CMK (cell line): ENCODE results near the gene KLHDC7B.
"Not testable (repeated sequence)": the region's sequence is repeated elsewhere in the genome, so short reads cannot be mapped to it uniquely, and the experiment has no call there.

ENCODE experiments used
- DNase-seq: peaks from one replicate; pipeline ENCODE4 v3.0.0-alpha.2; 2010; ENCODE audit warnings: low read depth

KLHDC7B gene

DNA sequence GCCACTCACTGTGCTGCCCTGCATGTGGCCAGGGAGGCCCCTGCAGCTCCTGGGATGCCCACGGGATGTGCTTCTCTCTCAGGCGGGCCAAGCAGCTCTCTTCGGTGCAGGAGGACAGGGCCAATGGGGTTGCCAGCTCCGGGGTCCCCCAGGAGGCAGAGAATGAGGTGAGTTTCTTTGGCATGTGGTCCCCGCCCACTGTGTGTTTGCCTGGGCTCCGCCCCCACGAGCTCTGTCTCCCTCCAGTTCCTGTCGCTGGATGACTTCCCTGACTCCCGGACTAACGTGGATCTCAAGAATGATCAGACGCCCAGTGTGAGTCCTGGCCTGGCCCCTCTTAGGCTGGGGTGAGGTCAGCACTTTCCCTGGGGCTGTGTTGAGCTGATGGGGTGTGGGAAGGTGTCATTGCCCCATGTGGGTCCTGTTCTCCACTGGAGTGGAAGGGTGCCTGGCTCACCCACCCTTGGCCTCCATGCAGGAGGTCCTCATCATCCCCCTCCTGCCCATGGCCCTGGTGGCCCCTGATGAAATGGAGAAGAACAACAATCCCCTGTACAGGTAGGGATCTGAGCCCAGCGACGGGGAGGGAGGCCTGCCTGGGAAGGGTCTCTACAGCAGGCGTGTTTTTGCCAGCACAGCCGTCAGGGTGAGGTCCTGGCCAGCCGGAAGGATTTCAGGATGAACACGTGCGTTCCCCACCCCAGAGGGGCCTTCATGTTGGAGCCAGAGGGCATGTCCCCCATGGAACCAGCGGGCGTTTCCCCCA, 28.0 kb upstream of the KLHDC7B start:
- no peak for DNase-seq

DNA sequence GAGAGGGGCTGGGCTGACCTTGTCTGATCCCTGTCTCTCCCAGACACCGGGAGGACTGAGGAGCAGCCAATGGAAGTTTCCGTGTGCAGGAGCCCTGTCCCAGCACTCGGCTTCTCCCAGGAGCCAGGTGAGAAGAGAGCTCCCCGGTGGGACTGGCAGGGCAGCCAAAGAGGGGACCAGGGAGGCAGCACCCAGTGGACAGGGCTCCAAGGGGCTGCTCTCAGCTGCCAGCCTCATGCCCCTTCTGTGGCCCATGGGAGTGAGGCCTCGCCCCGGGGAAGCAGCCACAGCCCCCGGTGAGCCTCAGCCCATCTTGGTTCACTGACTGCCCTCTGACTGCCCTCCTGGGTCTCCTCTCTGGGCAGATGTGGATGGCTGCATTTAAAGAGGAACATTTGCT, 27.1 kb upstream of the KLHDC7B start:
- DNase-seq = no peak

DNA sequence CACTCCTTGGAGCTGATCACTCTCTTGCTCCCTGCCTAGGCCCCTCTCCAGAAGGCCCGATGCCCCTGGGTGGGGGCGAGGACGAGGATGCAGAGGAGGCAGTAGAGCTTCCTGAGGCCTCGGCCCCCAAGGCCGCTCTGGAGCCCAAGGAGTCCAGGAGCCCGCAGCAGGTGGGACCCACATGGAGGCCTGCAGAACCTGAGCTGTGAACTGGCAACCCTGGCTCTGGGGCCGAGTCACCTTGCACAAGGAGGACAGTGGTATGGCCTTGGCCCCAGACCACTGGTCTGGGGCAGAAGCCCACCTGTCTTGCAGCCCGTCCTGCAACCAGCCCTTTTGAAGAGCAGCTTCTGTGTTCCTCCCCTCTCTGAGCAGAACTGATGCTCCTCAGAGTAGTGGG, 26.5 kb upstream of the KLHDC7B start:
- no peak for DNase-seq

DNA sequence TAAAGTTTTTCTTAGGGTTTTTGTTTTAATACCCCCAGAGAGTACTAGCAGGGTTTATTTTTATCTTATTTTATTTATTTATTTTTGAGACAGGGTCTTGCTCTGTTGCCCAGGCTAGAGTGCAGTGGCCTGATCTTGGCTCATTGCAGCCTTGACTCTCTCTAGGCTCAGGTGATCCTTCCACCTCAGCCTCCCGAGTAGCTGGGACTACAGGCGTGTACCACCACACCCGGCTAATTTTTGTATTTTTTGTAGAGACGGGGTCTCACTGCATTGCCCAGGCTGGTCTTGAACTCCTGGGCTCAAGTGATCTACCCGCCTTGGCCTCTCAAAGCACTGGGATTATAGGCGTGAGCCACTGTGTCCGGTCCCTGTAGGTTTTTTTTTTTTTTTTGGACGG, 25.5 kb upstream of the KLHDC7B start:
- DNase-seq = not testable (repeated sequence)

- no peak for DNase-seq
Observed at GRCh38 chr22:50520826-50521453, 24.8 kb upstream of the KLHDC7B start.

DNA sequence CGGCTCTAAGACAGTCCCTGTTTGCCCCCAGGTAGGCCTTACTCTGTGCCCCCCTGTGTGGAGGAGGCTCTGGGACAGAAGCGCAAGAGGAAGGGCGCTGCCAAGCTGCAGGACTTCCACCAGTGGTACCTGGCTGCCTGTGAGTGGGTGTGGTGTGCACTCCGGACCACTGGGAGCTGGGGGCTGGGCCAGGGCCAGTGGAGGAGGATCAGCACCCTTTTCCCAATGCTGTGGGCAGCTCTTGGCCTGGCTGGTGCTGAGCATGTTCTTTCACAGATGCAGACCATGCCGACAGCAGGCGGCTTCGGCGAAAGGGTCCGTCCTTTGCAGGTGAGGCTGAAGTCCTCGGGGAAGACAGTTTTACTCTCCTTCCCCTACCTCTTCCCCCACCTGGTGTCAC, 24.0 kb upstream of the KLHDC7B start:
- no peak for DNase-seq

GRCh38 chr22:50522208-50522805, 23.4 kb upstream of the KLHDC7B start:
- DNase-seq = no peak

DNA sequence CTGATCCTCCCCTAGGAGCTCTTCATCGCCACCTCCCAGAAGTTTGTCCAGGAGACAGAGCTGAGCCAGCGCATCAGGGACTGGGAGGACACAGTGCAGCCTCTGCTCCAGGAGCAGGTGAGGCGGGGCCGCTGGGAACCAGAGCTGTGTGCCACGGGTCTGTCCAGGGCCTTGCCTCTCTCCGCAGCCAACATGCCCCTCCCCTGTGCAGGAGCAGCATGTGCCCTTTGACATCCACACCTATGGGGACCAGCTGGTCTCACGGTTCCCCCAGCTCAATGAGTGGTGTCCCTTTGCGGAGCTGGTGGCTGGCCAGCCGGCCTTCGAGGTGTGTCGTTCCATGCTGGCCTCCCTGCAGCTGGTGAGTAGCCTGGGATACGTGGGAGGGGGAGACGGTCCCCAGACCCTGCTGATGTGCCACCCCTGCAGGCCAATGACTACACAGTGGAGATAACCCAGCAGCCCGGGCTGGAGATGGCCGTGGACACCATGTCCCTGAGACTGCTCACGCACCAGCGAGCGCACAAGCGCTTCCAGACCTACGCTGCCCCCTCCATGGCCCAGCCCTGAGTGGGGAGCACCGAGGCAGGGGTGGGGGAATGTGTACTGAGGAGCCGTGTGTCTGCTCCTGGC, 22.8 kb upstream of the KLHDC7B start:
- no peak for DNase-seq

GRCh38 chr22:50523458-50523805, 22.3 kb upstream of the KLHDC7B start:
- DNase-seq = no peak

DNA sequence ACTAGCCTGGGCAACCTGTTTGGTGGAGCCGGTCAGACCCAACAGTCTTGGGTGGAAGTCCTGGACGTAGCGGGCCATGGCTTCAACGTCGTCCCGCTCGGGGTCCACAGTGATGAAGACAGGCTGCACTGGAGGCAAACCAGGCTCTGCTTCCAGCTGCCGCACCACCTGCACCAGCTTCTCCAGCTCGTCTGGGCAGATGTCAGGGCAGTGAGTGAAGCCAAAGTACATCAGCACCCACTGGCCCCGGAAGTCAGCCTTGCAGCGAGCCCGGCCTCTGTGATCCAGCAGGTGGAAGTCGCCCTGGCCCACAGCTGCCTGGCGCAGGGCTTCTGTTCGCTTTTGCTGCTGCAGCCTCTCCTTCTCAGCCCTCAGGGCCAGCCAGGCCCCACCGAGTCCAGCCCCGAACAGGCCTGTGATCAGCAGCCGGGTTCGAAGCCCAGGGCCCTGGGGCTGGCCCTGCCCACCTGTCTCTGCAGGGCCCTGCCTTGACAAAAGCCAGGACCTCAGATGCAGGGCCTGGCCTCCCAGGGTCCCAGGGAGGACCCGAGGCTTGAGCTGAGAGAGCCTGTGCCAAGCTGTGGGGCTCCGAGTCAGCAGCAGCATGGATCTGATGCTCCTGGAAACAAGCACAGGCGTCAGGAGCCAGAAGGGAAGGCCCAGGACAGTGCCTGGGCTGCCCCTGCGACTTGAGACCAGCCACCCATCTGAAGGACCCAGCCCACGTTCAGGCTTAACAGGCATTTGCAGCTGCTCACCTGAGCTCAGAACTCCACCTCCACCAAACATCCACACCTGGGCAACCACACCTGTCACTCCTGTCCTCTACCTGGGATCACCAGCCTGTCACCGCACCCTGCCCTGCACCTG, 21.7 kb upstream of the KLHDC7B start:
- no peak for DNase-seq

DNA sequence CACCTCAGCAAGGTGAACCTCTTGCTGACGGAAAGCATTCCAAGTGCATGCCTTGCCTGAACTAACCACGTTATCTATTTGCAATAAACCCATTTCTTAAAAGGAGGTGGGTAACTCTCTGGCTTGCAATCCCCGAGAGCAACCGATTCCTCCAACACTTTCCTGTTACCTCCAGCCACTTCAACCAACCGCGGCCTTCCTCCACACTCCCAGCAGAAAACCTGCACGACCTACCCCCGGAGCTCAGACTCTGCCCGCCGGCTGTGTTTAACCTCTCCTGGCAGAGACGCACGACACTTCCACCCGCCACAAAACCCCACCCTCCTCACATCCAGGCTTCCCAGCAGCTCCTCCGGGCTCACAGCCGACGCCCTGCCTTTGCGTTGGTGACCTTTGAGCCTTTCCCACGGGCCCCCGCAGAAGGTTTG, 21.0 kb upstream of the KLHDC7B start:
- no peak for DNase-seq

DNA sequence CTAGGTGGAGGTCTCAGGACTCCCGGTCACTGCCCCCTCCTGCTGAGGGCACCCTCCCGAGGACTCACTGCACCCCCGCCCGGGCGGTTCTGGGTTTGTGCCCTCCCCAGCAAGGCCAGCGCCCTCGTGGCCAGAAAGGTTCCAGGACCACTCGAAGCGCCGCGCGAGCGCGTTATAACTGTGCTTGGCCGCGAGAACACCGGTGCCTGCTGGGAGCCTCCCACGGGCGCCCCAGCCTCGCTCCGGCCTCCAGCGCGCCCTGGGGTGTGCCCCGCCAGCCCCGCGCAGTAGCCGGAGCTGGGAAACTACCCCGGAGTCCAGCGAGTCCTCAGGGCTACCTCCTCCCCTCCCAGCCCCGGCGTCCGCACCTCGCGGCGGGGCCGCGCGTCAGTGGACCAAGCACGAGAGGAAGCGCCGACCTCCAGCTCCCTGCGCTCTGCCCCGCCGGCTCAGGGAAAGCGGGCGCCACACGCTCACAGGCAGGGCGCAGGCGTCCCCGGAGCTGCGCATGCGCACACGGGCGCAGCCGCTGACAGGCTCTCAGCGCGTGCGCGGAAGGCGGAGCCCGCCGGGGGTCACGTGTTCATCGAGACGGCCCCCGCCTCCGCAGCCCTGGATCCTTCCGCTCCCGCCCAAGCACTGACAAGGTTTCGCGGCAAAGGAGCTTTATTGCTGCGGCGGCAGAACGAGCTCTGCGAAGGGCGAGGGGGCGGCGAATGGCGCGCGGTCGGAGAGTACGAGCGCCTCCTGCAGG, 20.4 kb upstream of the KLHDC7B start, which contains the start of gene SCO2:
Gene SCO2 (minus strand): TSS at position 495 of the 754 bp plus-strand sequence. CDS start 1,187 bp downstream, outside the sequence.
- peak; percentile 91 for DNase-seq

DNA sequence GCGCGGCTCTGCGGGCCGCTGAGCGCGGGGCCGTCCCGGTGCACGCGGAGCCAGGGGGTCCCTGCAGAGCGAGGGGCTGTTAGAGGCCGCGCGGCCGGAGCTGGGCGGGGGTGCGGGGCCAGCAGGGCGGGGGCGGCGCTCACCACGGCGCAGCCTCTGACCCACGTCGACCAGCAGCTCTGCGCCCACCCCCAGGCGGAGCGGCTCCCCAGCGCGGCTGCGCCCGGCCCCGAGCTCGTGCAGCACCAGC, 19.9 kb upstream of the KLHDC7B start:
- no peak for DNase-seq

GRCh38 chr22:50526108-50526833, 19.4 kb upstream of the KLHDC7B start:
- peak; percentile 77 for DNase-seq

DNA sequence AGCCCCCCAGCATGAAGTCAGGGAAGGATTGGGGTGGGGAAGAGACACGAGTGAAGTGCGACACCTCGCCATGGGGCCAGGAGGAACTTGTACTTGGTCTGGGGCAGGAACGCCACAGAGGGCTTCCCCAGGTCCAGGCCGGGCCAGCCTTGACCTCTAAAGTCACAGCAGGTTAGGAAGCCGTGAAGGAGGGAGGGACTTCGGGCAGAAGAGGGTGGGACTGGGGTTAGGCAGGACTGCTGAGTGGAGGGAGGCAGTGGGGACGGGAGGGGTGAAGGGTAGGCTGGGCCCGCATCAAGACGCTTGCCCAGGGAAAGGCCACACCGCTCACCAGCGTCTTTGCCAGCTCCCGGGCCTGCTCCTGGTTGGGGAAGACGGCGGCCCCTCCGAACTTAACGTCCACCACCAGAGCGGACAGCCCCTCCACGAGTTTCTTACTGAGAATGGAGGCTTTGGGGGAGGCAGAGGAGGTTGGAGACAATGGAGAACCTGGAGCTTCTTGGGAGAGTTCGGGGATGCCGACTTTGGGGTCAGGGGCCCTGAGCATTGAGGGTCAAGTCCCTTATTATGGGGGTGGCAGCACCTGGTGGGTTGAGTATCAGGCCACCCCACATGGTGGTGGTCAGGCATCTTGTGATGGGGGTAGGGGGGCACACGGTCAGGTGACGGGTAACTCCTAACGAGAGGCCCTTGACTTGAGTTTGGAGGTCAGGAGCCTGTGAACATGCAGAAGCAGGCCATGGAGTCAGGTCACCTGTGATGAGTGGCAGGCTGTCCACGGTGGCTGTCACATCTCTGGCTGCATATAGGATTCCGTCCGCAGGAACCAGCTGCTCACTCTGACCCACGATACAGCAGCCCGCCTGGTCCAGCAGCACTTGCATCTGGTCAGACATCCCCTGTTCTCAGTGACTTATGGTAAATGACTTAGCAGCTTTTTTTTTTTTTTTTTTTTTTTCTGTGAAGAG, 18.6 kb upstream of the KLHDC7B start:
- peak; percentile 74 for DNase-seq

DNA sequence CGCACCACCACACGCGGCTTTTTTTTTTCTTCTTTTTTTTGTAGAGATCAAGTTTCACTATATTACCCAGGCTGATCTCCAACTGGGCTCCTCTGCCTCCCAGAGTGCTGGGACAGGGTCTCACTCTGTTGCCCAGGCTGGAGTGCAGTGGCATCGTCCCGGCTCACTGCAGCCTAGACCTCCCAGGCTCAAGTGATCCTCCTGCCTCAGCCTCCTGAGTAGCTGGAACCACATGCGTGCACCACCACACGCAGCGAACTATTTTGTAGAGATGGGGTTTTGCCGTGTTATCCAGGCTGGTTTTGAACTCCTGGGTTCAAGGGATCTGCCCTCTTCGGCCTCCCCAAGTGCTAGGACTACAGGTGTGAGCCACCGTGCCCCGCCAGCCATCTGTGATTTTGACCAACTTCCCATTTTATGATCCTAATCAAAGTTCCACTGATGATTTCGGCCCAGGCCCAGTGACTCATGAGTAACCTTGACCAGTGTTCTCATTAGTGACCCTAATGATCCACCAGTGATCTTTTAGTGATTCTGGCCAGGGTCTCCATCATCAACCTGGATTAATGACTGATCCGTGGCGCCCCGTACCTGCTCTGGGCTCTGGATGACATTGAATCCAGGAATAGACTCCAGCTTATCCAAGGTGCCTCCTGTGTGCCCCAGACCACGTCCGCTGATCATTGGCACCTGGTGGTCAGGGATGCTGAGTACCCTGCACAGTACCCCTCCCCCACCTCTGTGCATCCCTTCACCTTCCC, 17.6 kb upstream of the KLHDC7B start:
- DNase-seq = no peak

DNA sequence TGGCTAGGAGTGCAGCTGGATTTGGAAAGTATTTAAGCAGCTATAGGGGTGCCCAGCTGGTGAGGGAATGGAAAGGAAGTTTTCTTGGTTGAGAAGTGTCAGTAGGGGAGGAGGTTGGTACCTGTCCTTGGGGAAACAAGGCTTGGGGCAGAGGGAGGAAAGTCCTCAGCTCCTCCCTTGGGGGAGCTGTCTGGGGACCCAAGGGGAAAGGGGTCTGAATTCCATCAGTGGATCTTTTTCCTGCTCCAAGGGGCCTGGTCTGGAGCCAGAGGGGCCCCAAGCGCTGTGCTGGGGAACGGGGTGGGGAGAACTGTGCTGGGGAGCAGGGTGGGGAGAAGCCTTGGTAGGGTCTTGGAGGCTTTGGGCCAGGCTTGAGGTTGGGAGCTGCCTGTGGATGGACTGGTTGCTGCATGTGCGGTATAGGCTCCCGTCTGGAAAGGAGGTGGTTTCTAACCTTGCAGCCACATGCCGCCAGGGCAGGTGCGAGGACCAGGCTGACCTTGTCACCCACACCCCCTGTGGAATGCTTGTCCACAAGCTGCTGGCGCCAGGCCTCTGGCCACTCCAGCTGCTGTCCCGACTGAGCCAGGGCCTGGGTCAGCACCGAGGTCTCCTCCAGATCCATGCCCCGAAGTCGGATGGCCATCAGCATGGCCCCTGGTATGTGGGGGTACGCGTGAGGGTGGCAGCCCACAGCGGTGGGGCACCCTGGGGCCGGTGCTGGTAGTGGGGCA, 16.9 kb upstream of the KLHDC7B start:
- no peak for DNase-seq

DNA sequence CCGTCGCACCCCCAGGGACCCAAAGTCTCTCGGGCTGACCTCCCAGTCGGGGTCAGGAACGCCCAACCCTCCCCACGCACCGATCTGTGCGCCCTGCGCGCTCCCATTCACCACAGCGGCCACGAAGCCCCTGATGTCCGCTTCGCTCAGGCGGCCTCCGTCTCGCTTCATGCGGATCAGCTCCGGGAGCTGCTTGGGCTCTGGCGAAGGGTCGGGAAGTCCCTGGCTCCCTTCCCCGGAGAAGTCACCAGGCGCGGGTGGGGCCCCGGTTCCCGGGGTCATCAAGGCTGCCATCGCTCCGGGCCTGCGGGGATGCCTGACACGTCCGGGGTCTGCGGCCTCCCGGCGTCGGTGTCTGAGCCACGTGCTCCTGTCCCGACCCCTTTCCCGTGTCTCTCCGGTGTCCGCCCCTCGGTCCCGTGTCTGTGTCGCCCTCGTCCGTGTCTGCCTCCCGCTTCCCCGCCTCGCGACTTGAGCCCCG, 16.2 kb upstream of the KLHDC7B start:
- DNase-seq = no peak
